Ishikawa (cell line): ENCODE measurements around the gene CCDC169.

Experiments
- CEBPB ChIP-seq: IDR thresholded peaks from 2 replicates; pipeline ENCODE4 v1.6.1; 2012
- CREB1 ChIP-seq: IDR thresholded peaks from 2 replicates; pipeline ENCODE4 v1.6.1; 2012; ENCODE audit warnings: low read depth
- EGR1 ChIP-seq: IDR thresholded peaks from 2 replicates; pipeline ENCODE4 v1.6.1; 2012
- EP300 ChIP-seq: IDR thresholded peaks from 2 replicates; pipeline ENCODE4 v1.6.1; 2012; ENCODE audit warnings: borderline replicate concordance
- FOXM1 ChIP-seq: IDR thresholded peaks from 2 replicates; pipeline ENCODE4 v1.6.1; 2012; ENCODE audit warnings: low read depth, borderline replicate concordance
- MAX ChIP-seq: IDR thresholded peaks from 2 replicates; pipeline ENCODE4 v1.6.1; 2012
- NFIC ChIP-seq: IDR thresholded peaks from 2 replicates; pipeline ENCODE4 v1.6.1; 2012
- RAD21 ChIP-seq: IDR thresholded peaks from 2 replicates; pipeline ENCODE4 v1.6.1; 2012; ENCODE audit warnings: low read depth
- REST ChIP-seq: IDR thresholded peaks from 2 replicates; pipeline ENCODE4 v1.6.1; 2012; ENCODE audit warnings: low read depth, mild to moderate bottlenecking
- TAF1 ChIP-seq: IDR thresholded peaks from 2 replicates; pipeline ENCODE4 v1.6.1; 2012; ENCODE audit warnings: low read depth, mild to moderate bottlenecking
- TCF12 ChIP-seq: IDR thresholded peaks from 2 replicates; pipeline ENCODE4 v1.6.1; 2012; ENCODE audit warnings: low read depth
- TEAD4 ChIP-seq: IDR thresholded peaks from 2 replicates; pipeline ENCODE4 v1.6.1; 2012
- USF1 ChIP-seq: IDR thresholded peaks from 2 replicates; pipeline ENCODE4 v1.6.1; 2012
- YY1 ChIP-seq: IDR thresholded peaks from 2 replicates; pipeline ENCODE4 v1.6.1; 2012; ENCODE audit warnings: low read depth
- ZBTB7A ChIP-seq: IDR thresholded peaks from 2 replicates; pipeline ENCODE4 v1.6.1; 2012; ENCODE audit warnings: low read depth

Gene CCDC169

GRCh38 chr13:36329361-36329760 lies 31.7 kb upstream of the CCDC169 start:
- TF ChIP-seq RAD21 = no peak
- no peak for TF ChIP-seq EP300
- TF ChIP-seq TEAD4 = no peak
- TF ChIP-seq CEBPB = no peak
- TF ChIP-seq CREB1 = no peak
- no peak for TF ChIP-seq YY1
- no peak for TF ChIP-seq TCF12
- TF ChIP-seq MAX = no peak
- TF ChIP-seq TAF1 = no peak
- TF ChIP-seq NFIC = no peak
- TF ChIP-seq ZBTB7A = no peak
- no peak for TF ChIP-seq USF1
- no peak for TF ChIP-seq EGR1

- no peak for TF ChIP-seq NFIC
- no peak for TF ChIP-seq REST
- no peak for TF ChIP-seq CREB1
- no peak for TF ChIP-seq FOXM1
- TF ChIP-seq MAX = no peak
These were observed 31.2 kb upstream of the CCDC169 start for GRCh38 chr13:36328821-36329220.

GRCh38 chr13:36325912-36326311 lies 28.3 kb upstream of the CCDC169 start:
- TF ChIP-seq ZBTB7A (no peak), TEAD4 (no peak), EGR1 (no peak), TAF1 (no peak), REST (no peak), NFIC (no peak), TCF12 (no peak), CREB1 (no peak), YY1 (no peak), USF1 (no peak), CEBPB (no peak), FOXM1 (no peak), MAX (no peak), RAD21 (no peak)

- TF ChIP-seq CEBPB = no peak
- no peak for TF ChIP-seq YY1
- no peak for TF ChIP-seq RAD21
- TF ChIP-seq EP300 = no peak
- TF ChIP-seq NFIC = no peak
- TF ChIP-seq FOXM1 = no peak
- TF ChIP-seq EGR1 = no peak
- no peak for TF ChIP-seq ZBTB7A
- no peak for TF ChIP-seq REST
These were observed 26.4 kb upstream of the CCDC169 start for GRCh38 chr13:36323951-36324566.

- TF ChIP-seq CEBPB (no peak), TEAD4 (no peak)
These were observed 25.8 kb upstream of the CCDC169 start for GRCh38 chr13:36323408-36323807.
